Measurements from ENCODE around the gene RAB4A.

Gene RAB4A

DNA sequence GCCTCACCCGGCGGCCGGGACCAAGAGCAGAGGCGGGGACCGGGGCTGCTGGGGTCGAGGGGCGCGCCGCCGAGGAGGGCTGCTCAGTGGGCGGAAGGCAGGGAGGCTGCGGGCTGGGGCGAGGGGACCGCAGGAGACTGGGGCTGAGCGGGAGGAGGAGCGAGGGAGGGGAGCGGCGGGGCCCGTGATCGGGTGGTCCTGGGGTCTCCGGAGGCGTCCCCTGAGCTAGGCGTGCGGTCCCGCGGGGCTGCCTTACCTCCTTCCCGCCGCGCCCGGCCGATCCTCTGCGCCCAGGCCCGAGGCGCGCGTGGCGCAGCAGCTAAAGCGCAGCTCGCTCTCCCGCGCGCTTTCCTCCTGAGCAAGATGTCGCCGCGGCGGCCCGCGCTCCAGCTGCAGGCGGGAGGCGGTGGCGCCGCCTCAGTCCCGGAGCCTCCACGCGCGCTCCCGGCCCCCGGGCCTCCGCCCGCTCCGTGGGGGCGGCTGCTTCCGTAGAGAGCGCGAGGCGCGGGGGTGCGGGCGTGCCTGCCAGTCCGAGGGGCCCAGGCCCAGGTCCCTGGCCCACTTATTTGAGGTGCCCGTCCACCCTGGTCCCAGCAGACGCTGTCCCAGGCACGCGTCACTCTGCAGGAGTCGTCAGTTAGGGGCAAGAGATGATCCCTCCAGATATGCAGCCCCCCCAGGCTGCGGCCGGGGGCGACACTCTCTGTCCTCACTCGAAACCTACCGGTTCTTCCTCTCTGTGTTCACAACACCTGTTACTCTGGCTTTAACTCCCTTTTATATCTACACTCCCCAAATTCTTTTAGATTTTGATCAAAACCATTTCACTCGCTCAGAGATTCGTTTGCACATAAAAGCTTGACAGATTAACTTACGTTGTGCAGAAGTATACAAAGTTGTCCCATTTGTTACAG lies 72.0 kb downstream of the RAB4A start, which contains the start of gene CCSAP:
Gene CCSAP, minus strand, starts transcription at position 392 of the 914 bp plus-strand sequence. CDS start 582 bp downstream, outside the sequence.
- H3K27ac ChIP-seq, result peak within 1 kb of the TSS; percentile 86

DNA sequence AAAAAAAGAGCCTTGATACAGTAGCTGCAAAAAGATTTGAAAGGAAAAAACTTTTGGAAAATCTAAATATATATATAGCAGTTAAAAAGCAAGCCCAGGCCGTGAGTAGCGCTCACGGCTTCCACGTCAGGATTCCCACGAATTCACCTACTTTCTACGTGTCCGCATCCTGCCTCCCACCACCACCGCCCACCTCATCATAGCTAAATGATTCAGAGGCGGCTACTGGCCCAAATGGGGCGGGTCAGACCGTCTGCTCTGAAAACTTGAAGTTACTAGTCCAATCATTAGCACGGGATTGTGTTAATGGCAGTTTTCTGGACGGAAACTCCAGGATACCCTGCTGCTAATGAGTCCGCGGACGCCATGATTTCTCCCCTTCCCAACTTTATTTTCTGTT lies 73.2 kb downstream of the RAB4A start:
- no peak for TF ChIP-seq ZFX (IDR thresholded peaks at IDR 0.05; ENCODE audit: borderline replicate concordance)
- TF ChIP-seq, protein P1, sequence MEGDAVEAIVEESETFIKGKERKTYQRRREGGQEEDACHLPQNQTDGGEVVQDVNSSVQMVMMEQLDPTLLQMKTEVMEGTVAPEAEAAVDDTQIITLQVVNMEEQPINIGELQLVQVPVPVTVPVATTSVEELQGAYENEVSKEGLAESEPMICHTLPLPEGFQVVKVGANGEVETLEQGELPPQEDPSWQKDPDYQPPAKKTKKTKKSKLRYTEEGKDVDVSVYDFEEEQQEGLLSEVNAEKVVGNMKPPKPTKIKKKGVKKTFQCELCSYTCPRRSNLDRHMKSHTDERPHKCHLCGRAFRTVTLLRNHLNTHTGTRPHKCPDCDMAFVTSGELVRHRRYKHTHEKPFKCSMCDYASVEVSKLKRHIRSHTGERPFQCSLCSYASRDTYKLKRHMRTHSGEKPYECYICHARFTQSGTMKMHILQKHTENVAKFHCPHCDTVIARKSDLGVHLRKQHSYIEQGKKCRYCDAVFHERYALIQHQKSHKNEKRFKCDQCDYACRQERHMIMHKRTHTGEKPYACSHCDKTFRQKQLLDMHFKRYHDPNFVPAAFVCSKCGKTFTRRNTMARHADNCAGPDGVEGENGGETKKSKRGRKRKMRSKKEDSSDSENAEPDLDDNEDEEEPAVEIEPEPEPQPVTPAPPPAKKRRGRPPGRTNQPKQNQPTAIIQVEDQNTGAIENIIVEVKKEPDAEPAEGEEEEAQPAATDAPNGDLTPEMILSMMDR (IDR thresholded peaks at IDR 0.05), result no peak
- H3K27ac ChIP-seq, result peak overlapping the region; percentile 86; the same call in 1 of the 2 replicates

More for the DNA sequence above, 72.0 kb downstream of the RAB4A start, which contains the start of gene CCSAP:
- TF ChIP-seq, protein P1 (IDR thresholded peaks at IDR 0.05), result peak; percentile 17; the same call in 1 of the 2 replicates
- TF ChIP-seq ZFX (IDR thresholded peaks at IDR 0.05; ENCODE audit: borderline replicate concordance), result no peak

DNA sequence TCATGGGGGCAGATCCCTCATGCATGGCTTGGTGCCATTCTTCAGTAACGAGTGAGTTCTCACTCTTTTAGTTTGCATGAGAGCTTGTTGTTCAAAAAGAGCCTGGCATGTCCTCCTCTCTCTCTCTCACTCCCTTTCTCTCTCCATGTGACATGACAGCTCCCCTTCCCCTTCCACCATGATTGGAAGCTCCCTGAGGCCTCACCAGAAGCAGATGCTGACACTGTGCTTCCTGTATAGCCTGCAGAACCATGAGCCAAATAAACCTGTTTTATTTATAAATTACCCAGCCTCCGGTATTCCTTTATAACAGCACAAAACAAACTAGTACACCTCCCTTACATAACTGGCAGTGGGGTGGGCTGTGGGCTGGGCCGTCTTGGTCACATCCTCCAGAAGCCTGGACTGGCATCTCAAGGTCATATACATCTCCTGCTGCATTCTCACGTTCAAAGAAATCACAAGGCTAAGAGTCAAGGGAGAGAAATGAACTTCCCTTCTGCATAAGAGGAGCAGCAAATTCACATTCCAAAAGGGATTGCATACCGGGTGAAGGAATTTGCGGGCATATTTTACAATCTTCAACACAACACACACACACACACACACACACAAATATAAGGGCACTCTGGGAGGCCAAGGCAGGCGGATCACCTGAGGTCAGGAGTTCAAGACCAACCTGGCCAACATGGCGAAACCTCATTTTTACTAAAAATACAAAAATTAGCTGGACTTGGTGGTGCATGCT lies 74.2 kb downstream of the RAB4A start:
- H3K27ac ChIP-seq, result no peak overlapping the region
- TF ChIP-seq, protein P1 (IDR thresholded peaks at IDR 0.05), result no peak
- TF ChIP-seq ZFX (IDR thresholded peaks at IDR 0.05; ENCODE audit: borderline replicate concordance), result no peak

DNA sequence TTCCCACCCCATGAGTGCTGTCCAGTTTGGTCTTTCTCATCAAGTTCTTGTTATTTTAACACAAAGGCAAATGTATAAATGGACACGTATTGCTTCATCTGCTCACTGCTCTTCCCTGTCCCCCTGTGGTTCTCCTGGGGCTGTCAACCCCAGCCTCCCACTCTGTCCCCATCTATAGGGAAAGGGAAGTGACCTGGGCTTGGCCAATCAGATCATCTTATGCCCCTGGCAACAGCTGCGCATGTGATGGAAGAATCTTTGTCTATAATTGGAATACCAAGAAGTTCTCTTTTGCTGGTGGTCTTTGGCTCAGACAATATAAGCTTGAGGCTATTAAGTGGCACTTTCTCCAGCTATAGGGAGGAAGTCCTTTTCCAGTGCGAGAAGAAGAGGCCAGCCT lies 76.6 kb downstream of the RAB4A start:
- TF ChIP-seq, protein P1 (IDR thresholded peaks at IDR 0.05), result no peak
- no peak for TF ChIP-seq ZFX (IDR thresholded peaks at IDR 0.05; ENCODE audit: borderline replicate concordance)
- H3K27ac ChIP-seq, result no peak overlapping the region

DNA sequence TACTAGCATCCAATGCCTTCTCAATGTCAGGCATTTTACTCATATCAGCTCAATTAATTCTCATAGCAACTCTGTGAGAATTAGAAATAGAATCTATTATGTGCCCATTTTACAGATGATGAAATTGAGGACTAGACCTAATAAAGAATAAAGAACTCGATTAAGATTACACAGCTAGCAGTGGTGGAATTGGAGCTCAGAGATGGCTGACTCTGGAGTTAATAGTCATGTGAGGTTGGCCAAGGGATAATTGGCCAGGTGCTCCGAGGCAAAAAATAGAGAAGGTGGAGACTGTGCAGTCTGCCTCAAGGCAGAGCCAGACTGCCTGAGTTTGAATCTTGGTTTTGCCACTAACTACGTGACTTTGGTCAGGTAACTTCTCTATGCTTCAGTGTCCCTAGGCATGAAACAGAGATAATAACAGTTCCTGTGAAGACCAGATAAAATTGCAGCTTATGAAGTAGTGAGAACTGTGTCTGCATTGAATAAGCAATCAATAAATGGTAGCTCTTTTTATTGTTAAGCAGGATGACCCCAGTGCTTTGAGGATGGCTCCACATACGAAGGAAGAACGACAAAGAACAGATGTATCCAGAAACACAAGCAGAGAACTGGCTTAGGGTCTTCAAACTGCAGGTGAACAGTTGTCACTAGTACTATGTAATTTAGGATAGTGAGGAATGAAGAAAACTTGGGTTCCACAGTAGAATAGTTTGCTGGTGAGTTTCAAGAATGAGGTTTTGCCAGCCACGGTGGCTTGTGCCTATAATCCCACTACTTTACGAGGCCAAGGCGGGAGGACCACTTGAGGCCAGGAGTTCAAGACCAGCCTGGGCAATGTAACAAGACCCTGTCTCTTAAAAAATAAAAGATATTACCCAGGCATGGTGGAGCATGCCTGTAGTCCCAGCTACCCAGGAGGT lies 78.8 kb downstream of the RAB4A start:
- no peak overlapping the region for H3K27ac ChIP-seq
- no peak for TF ChIP-seq ZFX (IDR thresholded peaks at IDR 0.05; ENCODE audit: borderline replicate concordance)

DNA sequence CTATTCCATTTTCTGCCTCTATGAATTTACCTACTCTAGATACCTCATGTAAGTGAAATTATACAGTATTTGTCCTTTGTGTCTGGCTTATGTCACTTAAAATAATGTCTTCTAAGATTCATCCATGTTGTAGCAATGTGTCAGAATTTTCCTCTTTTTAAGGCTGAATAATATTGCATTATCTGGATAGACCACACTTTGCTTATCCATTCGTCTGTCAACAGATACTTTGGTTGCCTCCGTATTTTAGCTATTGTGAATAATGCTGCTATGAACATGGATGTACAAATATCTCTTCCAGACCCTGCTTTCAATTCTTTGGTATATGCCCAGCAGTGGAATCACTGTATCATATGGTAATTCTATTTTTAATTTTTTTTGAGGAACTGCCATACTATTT lies 82.1 kb downstream of the RAB4A start:
- TF ChIP-seq, protein P1 (IDR thresholded peaks at IDR 0.05), result no peak
- no peak for TF ChIP-seq ZFX (IDR thresholded peaks at IDR 0.05; ENCODE audit: borderline replicate concordance)

DNA sequence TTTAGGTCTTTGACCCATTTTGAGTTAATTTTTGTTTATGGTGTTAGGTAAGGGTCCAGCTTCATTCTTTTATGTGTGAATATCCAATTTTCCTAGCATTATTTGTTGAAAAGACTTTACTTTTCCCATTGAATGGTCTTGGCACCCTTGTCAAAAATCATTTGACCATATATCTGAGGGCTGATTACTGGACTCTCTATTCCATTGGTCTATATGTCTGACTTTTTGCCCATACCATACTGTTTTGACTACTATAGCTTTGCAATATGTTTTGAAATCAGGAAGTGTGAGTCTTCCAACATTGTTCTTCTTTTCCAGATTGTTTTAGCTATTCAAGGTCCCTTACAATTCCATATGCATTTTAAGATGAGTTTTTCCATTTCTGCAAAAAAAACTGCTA lies 83.3 kb downstream of the RAB4A start:
- no peak overlapping the region for H3K27ac ChIP-seq

More for the DNA sequence above, 82.1 kb downstream of the RAB4A start:
- no peak overlapping the region for H3K27ac ChIP-seq

More for the DNA sequence above, 83.3 kb downstream of the RAB4A start:
- TF ChIP-seq ZFX (IDR thresholded peaks at IDR 0.05; ENCODE audit: borderline replicate concordance), result no peak
